ENCODE measurements around the gene TMC2. TPM values are rescaled to one million over a fixed set of nuclear protein-coding genes. Genes with fewer than 3 reads are reported as not detected.

The TMC2 gene
- polyA plus RNA-seq, 1 of the 3 experiments (the other 2 are of a cell fraction), result not detected

GRCh38 chr20:2643708-2644107 lies 107.3 kb downstream of the TMC2 start:
- Histone ChIP-seq H3K4me1 (ENCODE audit: control insufficient read depth in 1 of 2, insufficient read depth in 2 of 2, low read depth in 1 of 2, low read length in 1 of 2) (no peaks in the 10 kb centered on the region), H3K79me2 (ENCODE audit: insufficient read depth) (no peaks in the 10 kb centered on the region), H3K9ac (no peak overlapping the region), H3K9me2 (no peaks in the 10 kb centered on the region), H3K4me3 (ENCODE audit: low read depth in 2 of 2, low read length in 1 of 2) (no peak overlapping the region), H4K20me1 (ENCODE audit: insufficient read depth) (no peaks in the 10 kb centered on the region), H3K27ac (ENCODE audit: low read depth in 2 of 2, low read length in 1 of 2) (no peak overlapping the region), H3K36me3 (replicated peaks in 1 of 2; ENCODE audit: control insufficient read depth in 1 of 2, insufficient read depth in 2 of 2, low read length in 1 of 2) (no peaks in the 10 kb centered on the region), H3K4me2 (no peak overlapping the region), H2AFZ (ENCODE audit: low read depth) (no peak overlapping the region), H3K9me3 (no peaks in the 10 kb centered on the region), H3F3A (replicated peaks; ENCODE audit: insufficient read depth) (no peaks in the 10 kb centered on the region), H3K27me3 (ENCODE audit: insufficient read depth) (no peaks in the 10 kb centered on the region)
- 67% methylated on average over 1 of the region's 1 CpG for WGBS (ENCODE audit: low lambda C conversion rate)
- CTCF ChIA-PET, result interaction anchor here (1.3 to 2.7 kb wide), 3 partner anchors 9 to 122 kb away, joined by 4 to 20 read pairs (median 14); no protein-coding TSS in a partner anchor
- POLR2A ChIA-PET, result interaction anchor here (1.2 kb wide), 1 partner anchor 9 kb away, joined by 3 read pairs; no protein-coding TSS in a partner anchor
- no peak for DNase-seq
- no peak for TF ChIP-seq CHD2 (IDR thresholded peaks at IDR 0.05; ENCODE audit: low read length, partially characterized antibody)
- TF ChIP-seq SMC3 (IDR thresholded peaks at IDR 0.05; ENCODE audit: low read depth, low read length), result no peak
- no peak for TF ChIP-seq RCOR1 (IDR thresholded peaks at IDR 0.05; ENCODE audit: low read length)
- TF ChIP-seq RAD21 (IDR thresholded peaks at IDR 0.05; ENCODE audit: low read length), result no peak
- TF ChIP-seq RXRA (IDR thresholded peaks at IDR 0.05; ENCODE audit: borderline replicate concordance, low read depth), result no peak
- TF ChIP-seq EZH2phosphoT487 (IDR thresholded peaks at IDR 0.05; ENCODE audit: borderline replicate concordance, low read depth), result no peak
- no peak for TF ChIP-seq USF2 (IDR thresholded peaks at IDR 0.05; ENCODE audit: borderline replicate concordance, low read depth, low read length)
- no peak for TF ChIP-seq ELF1 (IDR thresholded peaks at IDR 0.05)
- no peak for TF ChIP-seq NRF1 (IDR thresholded peaks at IDR 0.05; ENCODE audit: low read depth, low read length)
- TF ChIP-seq MEF2A (IDR thresholded peaks at IDR 0.05; ENCODE audit: borderline replicate concordance, low read depth), result no peak
- no peak for TF ChIP-seq MAX (IDR thresholded peaks at IDR 0.05; ENCODE audit: low read depth)
- TF ChIP-seq NFIC (IDR thresholded peaks at IDR 0.05; ENCODE audit: borderline replicate concordance), result no peak
- no peak for TF ChIP-seq FOSL2 (IDR thresholded peaks at IDR 0.05; ENCODE audit: borderline replicate concordance, low read depth)
- TF ChIP-seq, protein P1, sequence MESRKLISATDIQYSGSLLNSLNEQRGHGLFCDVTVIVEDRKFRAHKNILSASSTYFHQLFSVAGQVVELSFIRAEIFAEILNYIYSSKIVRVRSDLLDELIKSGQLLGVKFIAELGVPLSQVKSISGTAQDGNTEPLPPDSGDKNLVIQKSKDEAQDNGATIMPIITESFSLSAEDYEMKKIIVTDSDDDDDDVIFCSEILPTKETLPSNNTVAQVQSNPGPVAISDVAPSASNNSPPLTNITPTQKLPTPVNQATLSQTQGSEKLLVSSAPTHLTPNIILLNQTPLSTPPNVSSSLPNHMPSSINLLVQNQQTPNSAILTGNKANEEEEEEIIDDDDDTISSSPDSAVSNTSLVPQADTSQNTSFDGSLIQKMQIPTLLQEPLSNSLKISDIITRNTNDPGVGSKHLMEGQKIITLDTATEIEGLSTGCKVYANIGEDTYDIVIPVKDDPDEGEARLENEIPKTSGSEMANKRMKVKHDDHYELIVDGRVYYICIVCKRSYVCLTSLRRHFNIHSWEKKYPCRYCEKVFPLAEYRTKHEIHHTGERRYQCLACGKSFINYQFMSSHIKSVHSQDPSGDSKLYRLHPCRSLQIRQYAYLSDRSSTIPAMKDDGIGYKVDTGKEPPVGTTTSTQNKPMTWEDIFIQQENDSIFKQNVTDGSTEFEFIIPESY (IDR thresholded peaks at IDR 0.05; ENCODE audit: borderline replicate concordance, low read depth), result no peak
